Sigmoid colon (tissue), 7 donors: ENCODE data around the gene WDR91. TPM values are rescaled to one million over a fixed set of nuclear protein-coding genes. Genes with fewer than 3 reads are reported as not detected.

Experiments
- DNase-seq: peaks from one replicate; pipeline ENCODE4 v3.0.0-alpha.2; 2019
- H3K27ac ChIP-seq, 4 donors: fragments of 200-600 bp; sonication (generic); one replicate each; pipeline ENCODE4 v1.5.1; 2016 to 2019; ENCODE audit warnings: mild to moderate bottlenecking in 1 of 4
- H3K27me3 ChIP-seq, 3 donors: fragments of 200-600 bp; sonication (generic); one replicate each; pipeline ENCODE4 v1.5.1; 2019; ENCODE audit warnings: mild to moderate bottlenecking in 1 of 3
- H3K36me3 ChIP-seq, 4 donors: fragments of 200-600 bp; sonication (generic); one replicate each; pipeline ENCODE4 v1.5.1; 2016 to 2019
- H3K4me1 ChIP-seq, 4 donors: fragments of 200-600 bp; sonication (generic); one replicate each; pipeline ENCODE4 v1.5.1; 2017 to 2019
- H3K4me3 ChIP-seq, 4 donors: fragments of 200-600 bp; sonication (generic); one replicate each; pipeline ENCODE4 v1.5.1; 2017 to 2019; ENCODE audit warnings: mild to moderate bottlenecking in 2 of 4, moderate library complexity in 1 of 4
- H3K9me3 ChIP-seq, 4 donors: fragments of 200-600 bp in 3 of 4; sonication (generic) in 3 of 4; one replicate each; pipeline versions ENCODE4 v1.5.1 to v1.6.1; 2013 to 2019
- CTCF ChIP-seq, 4 experiments: fragments of 450-650 bp in 3 of 4; fragments of 200-600 bp in 1 of 4; IDR thresholded peaks; one replicate each; pipeline ENCODE4 v1.5.1; 2016 to 2019; ENCODE audit warnings: antibody characterized with exemption in 4 of 4, mild to moderate bottlenecking in 3 of 4, moderate library complexity in 2 of 4
- EP300 ChIP-seq, 4 donors: sonication (generic); formaldehyde crosslinking; IDR thresholded peaks; one replicate each; pipeline ENCODE4 v1.6.1; 2017; ENCODE audit warnings: antibody characterized with exemption in 4 of 4
- POLR2A ChIP-seq, 2 donors: fragments of 450-650 bp; IDR thresholded peaks; one replicate each; pipeline ENCODE4 v1.6.1; 2016; ENCODE audit warnings: antibody characterized with exemption in 2 of 2, mild to moderate bottlenecking in 2 of 2, moderate library complexity in 2 of 2
- POLR2AphosphoS5 ChIP-seq, 4 donors: sonication (generic); formaldehyde crosslinking; IDR thresholded peaks; one replicate each; pipeline ENCODE4 v1.6.1; 2017; ENCODE audit warnings: antibody characterized with exemption in 4 of 4
- WGBS, 2 donors: extraction: QIAGEN DNeasy Blood & Tissue Kit; methylation state at CpG; one replicate each; pipeline ENCODE4 v1.1.7; 2013; 5-methylcytosine and 5-hydroxymethylcytosine counted together
- intact Hi-C: fragments of 100-400 bp; cut with DNase I; formaldehyde crosslinking; loops from one replicate; pipeline ENCODE4 v1.15.1; 2023
- polyA plus RNA-seq, 3 donors: library from polyadenylated mRNA; stranded (reverse); fragments of 200-250 nt; gene quantifications; one replicate each; pipeline ENCODE4 v1.2.3, GENCODE V29; 2013
- total RNA-seq, 4 donors: library from RNA; depleted of rRNA; stranded (reverse); fragments of >200 nt; gene quantifications; one replicate each; pipeline ENCODE4 v1.1.0, GENCODE V29; 2016
- donor health status: healthy with polysubstance abuse.
- donor health status: Bipolar disorder and iron deficiency.
- donor health status: healthy.

WDR91 gene
- total and polyA plus RNA-seq, 7 donors, result 2.1 to 14.1 (median 11.0) TPM

GRCh38 chr7:135233570-135233969, 22.2 kb upstream of the WDR91 start, which contains the start of gene STRA8:
TSS of gene STRA8 (plus strand) at chr7:135233838. CDS start at chr7:135240525, 6,687 bp downstream.
- no peaks in the 10 kb centered on the region for H3K27me3 ChIP-seq
- intact Hi-C loops, result no loop called here
- no peaks in the 10 kb centered on the region for H3K36me3 ChIP-seq
- 95 to 96% methylated on average over 28 of the region's 28 CpGs for WGBS, 2 donors
- no peak for DNase-seq
- H3K4me1 ChIP-seq, result no peaks in the 10 kb centered on the region
- no peaks in the 10 kb centered on the region for H3K9me3 ChIP-seq
- TF ChIP-seq EP300 (IDR thresholded peaks at IDR 0.05) (no peak), POLR2AphosphoS5 (IDR thresholded peaks at IDR 0.05) (no peak), POLR2A (IDR thresholded peaks at IDR 0.05) (no peak), CTCF (IDR thresholded peaks at IDR 0.05) (no peak)
- H3K4me3 ChIP-seq, result no peak within 1 kb of the TSS
- H3K27ac ChIP-seq, result no peak within 1 kb of the TSS

- no peaks in the 10 kb centered on the region for H3K27me3 ChIP-seq
- intact Hi-C loops, result no loop called here
- H3K27ac ChIP-seq, result no peak overlapping the region
- no peak for DNase-seq
- TF ChIP-seq POLR2A (IDR thresholded peaks at IDR 0.05) (no peak), POLR2AphosphoS5 (IDR thresholded peaks at IDR 0.05) (no peak), CTCF (IDR thresholded peaks at IDR 0.05) (no peak), EP300 (IDR thresholded peaks at IDR 0.05) (no peak)
- H3K36me3 ChIP-seq, result no peaks in the 10 kb centered on the region
- no peaks in the 10 kb centered on the region for H3K9me3 ChIP-seq
- H3K4me3 ChIP-seq, result no peak overlapping the region
- no peaks in the 10 kb centered on the region for H3K4me1 ChIP-seq
- 88 to 91% methylated on average over 13 of the region's 13 CpGs for WGBS, 2 donors
Measured at GRCh38 chr7:135232720-135233119, 21.4 kb upstream of the WDR91 start.

GRCh38 chr7:135232087-135232486, 20.8 kb upstream of the WDR91 start:
- Histone ChIP-seq H3K4me3 (no peak overlapping the region), H3K4me1 (no peaks in the 10 kb centered on the region), H3K27me3 (no peaks in the 10 kb centered on the region), H3K27ac (no peak overlapping the region), H3K9me3 (no peaks in the 10 kb centered on the region), H3K36me3 (no peaks in the 10 kb centered on the region)
- 93 to 94% methylated on average over 6 of the region's 6 CpGs for WGBS, 2 donors
- TF ChIP-seq POLR2AphosphoS5 (IDR thresholded peaks at IDR 0.05) (no peak), CTCF (IDR thresholded peaks at IDR 0.05) (no peak), EP300 (IDR thresholded peaks at IDR 0.05) (no peak), POLR2A (IDR thresholded peaks at IDR 0.05) (no peak)
- no peak for DNase-seq
- intact Hi-C loops, result no loop called here

- TF ChIP-seq POLR2A (IDR thresholded peaks at IDR 0.05) (no peak), POLR2AphosphoS5 (IDR thresholded peaks at IDR 0.05) (no peak), EP300 (IDR thresholded peaks at IDR 0.05) (no peak), CTCF (IDR thresholded peaks at IDR 0.05) (no peak)
- H3K27ac ChIP-seq, result no peak overlapping the region
- H3K4me3 ChIP-seq, result no peak overlapping the region
- H3K36me3 ChIP-seq, result no peaks in the 10 kb centered on the region
- DNase-seq, result no peak
- H3K9me3 ChIP-seq, result no peaks in the 10 kb centered on the region
- intact Hi-C loops, result no loop called here
- no peaks in the 10 kb centered on the region for H3K4me1 ChIP-seq
- no peaks in the 10 kb centered on the region for H3K27me3 ChIP-seq
Measured at GRCh38 chr7:135231686-135232085, 20.4 kb upstream of the WDR91 start.

- TF ChIP-seq POLR2A (IDR thresholded peaks at IDR 0.05), result no peak
- TF ChIP-seq POLR2AphosphoS5 (IDR thresholded peaks at IDR 0.05), result no peak
- TF ChIP-seq CTCF (IDR thresholded peaks at IDR 0.05), result no peak
- TF ChIP-seq EP300 (IDR thresholded peaks at IDR 0.05), result no peak
- H3K9me3 ChIP-seq, result no peaks in the 10 kb centered on the region
- no peak for DNase-seq
- no peak overlapping the region for H3K4me3 ChIP-seq
- H3K36me3 ChIP-seq, result no peaks in the 10 kb centered on the region
- H3K27ac ChIP-seq, result no peak overlapping the region
- no peaks in the 10 kb centered on the region for H3K27me3 ChIP-seq
- WGBS, 2 donors, result 25 to 54% methylated on average over 1 of the region's 1 CpG
- no peaks in the 10 kb centered on the region for H3K4me1 ChIP-seq
- intact Hi-C loops, result no loop called here
Measured at GRCh38 chr7:135224027-135224426, 12.7 kb upstream of the WDR91 start.
